GM11168 (cell line): Measurements from ENCODE around the gene CTRB1.
"Not testable (repeated sequence)": the region's sequence is repeated elsewhere in the genome, so short reads cannot be mapped to it uniquely, and the experiment has no call there.

Experiments used
- in situ Hi-C: fragments of 300-500 bp; cut with MboI; formaldehyde crosslinking; loops from one replicate; pipeline ENCODE4 v1.12.0; 2022; ENCODE audit warnings: low sequenced_read_pairs; ENCODE audit not compliant: unreplicated experiment

Gene CTRB1

DNA sequence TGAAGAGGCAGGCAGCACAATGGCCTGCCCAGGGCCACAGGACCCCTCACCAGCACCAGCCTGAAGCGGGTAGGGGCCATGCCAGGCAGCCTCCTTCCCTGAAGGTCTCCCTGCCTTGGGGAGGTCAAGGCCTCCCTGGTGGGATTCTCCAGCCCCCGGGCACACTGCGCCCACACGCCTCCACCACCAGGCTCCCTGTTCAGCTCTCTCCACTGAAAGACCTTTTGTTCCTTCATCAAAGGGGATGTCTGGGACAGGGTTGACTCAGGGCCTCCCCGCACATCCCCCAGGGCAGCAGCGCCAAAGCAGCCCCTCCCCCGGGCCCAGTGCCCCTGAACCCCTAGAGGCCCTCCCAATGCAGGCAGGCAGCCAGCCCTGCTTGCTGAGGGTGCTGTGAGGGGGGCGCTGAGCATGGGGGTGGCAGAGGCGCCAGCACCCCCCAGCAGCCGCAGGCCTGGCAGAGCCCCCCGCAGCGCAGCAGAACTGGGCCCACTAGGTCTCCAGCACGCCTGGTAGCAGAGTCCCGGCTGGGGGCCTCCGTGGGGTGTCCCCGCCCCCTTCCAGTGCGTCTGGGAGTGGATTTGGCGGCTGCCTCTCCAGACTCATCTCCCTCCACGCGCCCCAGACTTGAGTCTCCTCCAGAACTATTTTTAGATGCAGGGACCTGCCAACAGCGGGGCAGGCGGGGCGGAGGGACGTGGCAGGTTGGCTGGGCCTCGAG is 19.5 kb downstream of the CTRB1 start:
- in situ Hi-C loops: no loop called here

GRCh38 chr16:75238853-75239541 is 20.2 kb downstream of the CTRB1 start:
- in situ Hi-C loops: no loop called here

DNA sequence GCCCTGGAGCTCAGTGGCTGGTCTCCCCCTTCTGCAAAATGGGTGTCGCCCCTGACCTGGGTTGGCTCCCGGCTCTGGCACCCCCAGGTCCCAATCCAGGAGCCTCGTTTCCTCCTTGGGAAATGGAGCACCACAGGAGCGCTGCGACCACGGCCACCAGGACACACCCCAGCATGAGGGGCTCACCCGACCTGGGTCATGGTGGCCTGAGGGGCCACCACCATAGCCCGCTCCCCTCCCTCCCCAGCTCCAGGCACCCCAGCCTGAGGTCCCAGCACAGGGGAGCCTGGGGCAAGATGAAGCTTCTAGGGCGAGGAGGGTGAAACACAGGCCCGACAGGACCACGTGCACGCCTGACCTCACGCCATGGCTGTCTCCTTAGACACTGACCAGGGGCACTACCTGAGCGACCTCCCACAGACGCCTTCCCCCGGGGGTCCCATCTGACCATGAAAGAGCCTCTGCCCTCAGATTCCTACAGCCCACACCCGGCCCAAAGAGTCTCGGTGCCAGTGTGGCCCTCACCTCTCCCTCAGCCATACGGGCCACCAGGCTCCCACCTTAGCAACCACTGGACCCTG is 20.8 kb downstream of the CTRB1 start:
- in situ Hi-C loops: no loop called here

GRCh38 chr16:75240633-75241032 is 21.8 kb downstream of the CTRB1 start:
- in situ Hi-C loops: not testable (repeated sequence)

- in situ Hi-C loops: no loop called here
Observed at GRCh38 chr16:75241412-75241811, 22.6 kb downstream of the CTRB1 start.

DNA sequence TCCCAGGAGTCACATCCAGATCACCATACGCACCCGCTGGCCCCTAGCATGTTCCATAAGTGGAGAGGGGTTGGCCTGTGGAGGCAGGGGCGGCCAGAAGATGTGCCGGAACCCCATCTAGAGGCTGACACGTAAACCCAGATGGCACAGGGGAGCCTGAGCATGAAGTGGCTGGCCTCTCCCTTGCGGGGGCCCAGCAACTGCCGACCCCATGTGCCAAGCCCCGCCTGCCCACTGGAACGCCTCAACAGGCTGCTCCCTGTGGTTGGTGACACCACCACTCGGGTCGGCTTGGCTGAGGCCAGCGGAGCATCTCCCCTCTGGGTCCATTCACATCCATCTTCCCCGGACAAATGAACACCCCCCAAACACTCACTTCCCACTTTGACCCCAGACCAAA is 23.2 kb downstream of the CTRB1 start:
- in situ Hi-C loops: no loop called here

DNA sequence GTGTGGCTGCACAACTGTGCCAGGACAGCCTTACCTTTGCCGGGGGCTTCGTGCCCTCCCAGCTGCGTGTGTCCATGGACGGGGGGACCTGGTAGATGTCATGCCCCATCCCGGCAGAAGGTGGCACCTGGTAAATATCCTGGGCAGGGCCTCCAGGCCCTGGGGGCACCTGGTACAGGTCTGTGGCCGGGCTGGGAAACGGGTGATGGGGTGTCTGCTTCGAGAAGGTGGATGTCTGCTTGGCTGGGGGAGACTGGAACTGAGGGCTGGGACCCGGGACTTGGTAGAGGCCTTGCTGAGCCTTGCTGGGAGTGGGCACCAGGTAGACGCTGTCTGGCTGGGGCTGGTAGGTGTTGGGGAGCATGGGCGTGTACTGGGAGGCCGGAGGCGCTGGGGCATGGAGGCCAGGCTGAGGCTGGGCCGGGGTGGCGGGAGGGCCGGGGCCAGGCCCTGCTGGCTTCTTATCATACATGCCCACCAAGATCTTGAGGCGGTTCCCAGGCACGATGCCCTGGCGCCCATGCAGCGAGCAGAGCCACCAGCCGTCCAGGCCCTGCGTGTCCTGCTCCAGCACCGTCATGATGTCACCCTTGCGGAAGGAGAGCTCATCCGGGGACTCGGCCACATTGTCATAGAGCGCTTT is 23.8 kb downstream of the CTRB1 start:
- in situ Hi-C loops: not testable (repeated sequence)

DNA sequence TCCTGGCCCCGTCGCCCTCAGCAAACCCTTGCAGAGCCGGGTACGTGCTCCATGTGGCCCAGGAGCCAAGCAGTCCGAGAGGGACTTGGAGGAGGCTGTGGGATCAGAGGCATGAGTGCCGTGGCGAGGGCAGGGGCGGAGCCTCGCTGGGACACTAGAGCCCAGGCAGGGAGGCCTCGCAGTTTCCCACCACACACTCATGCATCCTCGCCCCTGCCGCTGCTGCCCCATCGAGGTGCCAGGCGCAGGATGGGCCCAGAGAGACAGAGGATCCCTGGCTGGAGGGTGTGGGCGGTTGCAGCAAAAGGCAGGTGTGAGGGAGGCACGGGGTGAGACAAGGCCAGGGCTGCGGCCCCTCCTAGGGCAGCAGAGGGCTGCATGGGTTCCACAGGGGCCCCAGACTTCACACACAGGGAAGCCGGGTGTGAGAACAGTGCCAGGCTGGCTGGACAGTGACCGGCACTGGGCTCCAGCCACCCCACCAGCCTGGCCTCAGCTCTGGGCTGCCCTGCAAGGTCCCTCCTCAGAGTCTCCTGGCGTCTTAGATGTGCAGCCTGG is 25.0 kb downstream of the CTRB1 start:
- in situ Hi-C loops: no loop called here

GRCh38 chr16:75244225-75244809 is 25.5 kb downstream of the CTRB1 start:
- in situ Hi-C loops: no loop called here

DNA sequence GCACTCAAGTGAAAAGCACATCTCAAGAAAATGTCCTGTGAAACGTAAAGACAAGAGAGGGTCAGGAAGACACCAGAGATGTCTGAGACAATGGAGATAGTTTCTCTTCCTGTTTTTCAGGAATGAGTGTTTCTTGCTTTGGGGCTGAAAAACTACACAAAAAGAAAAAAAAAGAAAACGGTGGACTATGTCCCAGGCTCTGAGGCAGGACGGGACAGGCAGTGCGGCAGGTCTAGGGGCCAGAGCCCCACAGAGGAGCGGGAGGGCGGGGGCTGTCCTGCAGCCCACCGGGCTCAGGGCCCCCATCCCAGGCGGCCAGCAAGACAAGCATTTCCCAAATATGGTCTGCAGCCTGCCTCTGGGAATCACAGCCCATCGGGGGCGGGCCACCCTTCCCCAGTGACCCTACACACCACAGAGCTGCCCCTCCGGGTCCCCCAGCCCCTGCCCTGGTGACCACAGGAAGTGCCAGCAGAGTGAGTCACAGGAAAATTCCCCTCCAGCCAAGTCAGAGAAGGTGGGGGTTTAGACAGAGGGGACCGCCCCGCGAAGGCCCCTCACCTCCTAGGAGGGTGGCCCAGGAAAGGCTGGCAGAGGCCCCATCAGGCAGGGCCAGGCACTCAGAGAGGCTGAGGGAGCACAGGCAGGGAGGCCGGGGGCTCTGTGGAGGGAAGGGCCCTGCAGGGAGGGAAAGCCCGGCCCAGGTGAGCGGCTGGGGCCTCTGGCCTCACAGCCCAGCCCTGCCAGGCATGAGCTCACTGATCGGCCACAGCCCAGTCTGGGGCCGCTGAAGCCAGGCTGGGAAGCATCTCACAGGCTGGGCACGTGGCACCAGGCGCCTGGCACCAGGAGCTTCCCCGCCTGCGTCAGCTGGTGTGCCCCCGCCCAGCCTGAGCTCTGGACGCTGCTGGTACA is 26.3 kb downstream of the CTRB1 start:
- in situ Hi-C loops: no loop called here

DNA sequence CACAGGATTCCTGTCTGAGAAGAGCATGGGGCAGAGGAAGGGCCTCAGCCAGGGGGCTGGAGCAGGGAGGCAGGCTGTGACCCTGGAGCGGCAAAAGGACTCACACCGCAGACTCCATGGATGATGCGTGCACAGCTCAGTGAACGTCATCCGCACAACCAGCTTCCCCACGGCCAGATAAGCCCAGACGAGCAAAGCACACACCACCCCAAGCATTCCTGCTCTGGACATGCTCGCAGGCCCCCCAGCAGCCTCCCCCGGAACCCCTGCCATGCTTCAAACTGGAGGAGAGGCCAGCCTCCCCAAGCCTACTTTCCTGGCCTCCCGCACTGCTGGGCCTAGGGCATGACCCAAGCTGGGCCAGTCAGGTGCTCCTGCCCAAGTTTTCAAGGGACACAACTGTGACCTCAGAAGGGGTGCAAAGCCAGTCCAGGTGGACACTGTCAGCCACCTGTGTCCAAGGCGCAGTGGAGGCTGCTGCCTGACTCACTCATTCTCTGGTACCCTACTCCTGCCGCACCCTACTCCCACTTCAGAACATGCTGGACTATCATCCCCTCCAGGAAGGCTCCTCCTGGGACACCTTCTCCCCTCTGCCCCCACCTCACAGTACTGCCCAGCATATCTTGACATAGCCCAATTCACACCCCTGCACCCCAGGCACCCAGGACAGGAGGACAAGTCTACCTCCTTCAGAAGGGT is 27.9 kb downstream of the CTRB1 start:
- in situ Hi-C loops: no loop called here

DNA sequence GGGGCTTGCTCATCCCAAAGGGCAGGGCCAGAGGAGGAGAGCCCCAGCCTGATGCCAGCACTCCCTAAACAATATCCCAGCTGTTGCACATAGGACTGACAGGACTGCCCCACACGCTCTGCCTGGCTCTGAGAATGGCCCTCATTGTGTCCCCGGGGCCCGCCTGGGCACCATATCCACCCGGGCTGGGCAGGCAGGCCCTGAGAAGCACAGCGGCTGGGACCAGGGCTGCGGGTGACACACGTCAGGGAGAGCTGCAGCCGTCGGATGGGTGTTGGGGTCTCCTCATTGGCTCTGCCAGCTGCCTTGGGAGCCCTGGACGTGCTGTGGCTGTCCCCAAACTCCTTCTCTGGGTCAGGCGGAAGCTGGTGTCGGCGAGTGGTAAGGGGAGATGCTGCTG is 28.5 kb downstream of the CTRB1 start:
- in situ Hi-C loops: no loop called here

GRCh38 chr16:75248142-75248535 is 29.4 kb downstream of the CTRB1 start:
- in situ Hi-C loops: no loop called here

GRCh38 chr16:75248536-75249380 is 30.0 kb downstream of the CTRB1 start:
- in situ Hi-C loops: no loop called here

GRCh38 chr16:75249441-75249840 is 30.7 kb downstream of the CTRB1 start:
- in situ Hi-C loops: no loop called here

DNA sequence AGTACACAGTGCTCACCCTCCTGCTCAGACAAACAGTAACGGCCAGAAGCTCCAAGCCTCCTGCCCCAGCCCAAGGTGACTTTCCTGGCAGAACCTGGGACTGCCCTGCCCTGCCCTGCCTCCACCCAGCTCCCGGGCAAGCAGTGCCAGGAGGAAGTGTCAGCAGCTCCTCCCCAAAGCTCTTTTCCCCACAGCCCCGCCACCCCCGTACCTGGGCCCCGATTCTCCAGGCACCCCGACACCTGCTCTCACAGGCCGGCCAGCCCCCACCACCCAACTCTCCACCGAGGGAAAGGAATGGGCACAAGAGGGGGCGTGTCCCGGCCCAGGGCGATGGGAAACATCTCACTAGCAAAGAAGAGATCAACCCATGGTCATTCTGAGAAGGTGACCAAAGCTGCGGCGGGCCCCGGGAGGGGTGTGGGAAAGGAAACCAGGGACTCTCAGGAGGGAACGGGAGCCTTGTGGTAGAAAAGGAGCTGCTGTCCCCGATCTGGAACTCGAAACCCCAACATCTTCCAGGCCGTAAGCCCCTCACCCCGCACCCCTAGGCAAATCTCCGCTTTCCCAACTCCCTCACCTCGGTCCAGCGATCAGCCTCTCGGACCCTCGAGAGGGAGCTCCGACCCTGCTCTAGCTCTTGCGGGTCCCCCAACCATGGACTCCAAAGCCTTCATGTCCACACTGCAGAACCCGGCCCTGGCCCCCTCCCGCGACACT is 31.5 kb downstream of the CTRB1 start:
- in situ Hi-C loops: no loop called here

- in situ Hi-C loops: no loop called here
Observed at GRCh38 chr16:75250809-75251279, 32.1 kb downstream of the CTRB1 start.
